Measurements from ENCODE around the gene USB1. TPM values are rescaled to one million over a fixed set of nuclear protein-coding genes. Genes with fewer than 3 reads are reported as not detected.

Gene USB1
- total RNA-seq, 2 experiments from 2014 or later, result 52.0 to 58.0 TPM

GRCh38 chr16:58027916-58028455, 26.8 kb downstream of the USB1 start:
- ChIA-PET POLR2A (no interaction called here), CTCF (interaction anchor here (1.2 to 1.5 kb wide), 2 partner anchors 28 to 70 kb away, joined by 3 read pairs; no protein-coding TSS in a partner anchor)
- H3K27ac Mint-ChIP-seq, result no peak overlapping the region
- H3K4me3 Mint-ChIP-seq, result peak overlapping the region; percentile 32
- H3K4me1 Mint-ChIP-seq, result peaks cover 8% of the 10 kb centered on the region
- DNase-seq, result no peak
- H3K9me3 Mint-ChIP-seq, result no peaks in the 10 kb centered on the region
- peaks cover 28% of the 10 kb centered on the region for H3K27me3 Mint-ChIP-seq
- peaks cover 3% of the 10 kb centered on the region for H3K36me3 Mint-ChIP-seq (ENCODE audit: low read depth)

GRCh38 chr16:58028541-58029070, 27.4 kb downstream of the USB1 start:
- H3K27ac Mint-ChIP-seq, result no peak overlapping the region
- peaks cover 8% of the 10 kb centered on the region for H3K4me1 Mint-ChIP-seq
- ChIA-PET CTCF (interaction anchor here (0.9 kb wide), 1 partner anchor 119 kb away, joined by 3 read pairs; no protein-coding TSS in a partner anchor), POLR2A (no interaction called here)
- no peaks in the 10 kb centered on the region for H3K9me3 Mint-ChIP-seq
- H3K4me3 Mint-ChIP-seq, result no peak overlapping the region
- H3K36me3 Mint-ChIP-seq (ENCODE audit: low read depth), result peaks cover 3% of the 10 kb centered on the region
- H3K27me3 Mint-ChIP-seq, result peaks cover 28% of the 10 kb centered on the region
- no peak for DNase-seq

- Mint-ChIP-seq H3K9me3 (no peaks in the 10 kb centered on the region), H3K36me3 (ENCODE audit: low read depth) (peaks cover 3% of the 10 kb centered on the region), H3K27me3 (peaks cover 23% of the 10 kb centered on the region), H3K4me3 (no peak overlapping the region), H3K4me1 (peaks cover 7% of the 10 kb centered on the region), H3K27ac (no peak overlapping the region)
- CTCF ChIA-PET, result interaction anchor here (0.9 kb wide), 1 partner anchor 120 kb away, joined by 3 read pairs; no protein-coding TSS in a partner anchor
- POLR2A ChIA-PET, result no interaction called here
- DNase-seq, result no peak
Measured at GRCh38 chr16:58029410-58029809, 28.2 kb downstream of the USB1 start.

- CTCF ChIA-PET, result no interaction called here
Measured at GRCh38 chr16:58030136-58030840, 29.1 kb downstream of the USB1 start.

GRCh38 chr16:58031016-58031800, 30.0 kb downstream of the USB1 start:
- DNase-seq, result no peak
- Mint-ChIP-seq H3K4me3 (no peak overlapping the region), H3K27ac (no peak overlapping the region), H3K36me3 (ENCODE audit: low read depth) (no peaks in the 10 kb centered on the region), H3K4me1 (no peaks in the 10 kb centered on the region), H3K27me3 (peaks cover 16% of the 10 kb centered on the region), H3K9me3 (no peaks in the 10 kb centered on the region)
- POLR2A ChIA-PET, result no interaction called here
- CTCF ChIA-PET, result interaction anchor here (0.9 kb wide), 1 partner anchor 9 kb away, joined by 3 read pairs; no protein-coding TSS in a partner anchor

More at GRCh38 chr16:58030136-58030840, 29.1 kb downstream of the USB1 start:
- POLR2A ChIA-PET, result no interaction called here
- DNase-seq, result no peak
- no peaks in the 10 kb centered on the region for H3K9me3 Mint-ChIP-seq
- H3K4me3 Mint-ChIP-seq, result no peak overlapping the region
- no peaks in the 10 kb centered on the region for H3K4me1 Mint-ChIP-seq
- no peaks in the 10 kb centered on the region for H3K36me3 Mint-ChIP-seq (ENCODE audit: low read depth)
- H3K27ac Mint-ChIP-seq, result no peak overlapping the region
- H3K27me3 Mint-ChIP-seq, result peaks cover 16% of the 10 kb centered on the region

GRCh38 chr16:58032710-58033293, 31.6 kb downstream of the USB1 start:
- Mint-ChIP-seq H3K4me3 (no peak overlapping the region), H3K36me3 (ENCODE audit: low read depth) (no peaks in the 10 kb centered on the region), H3K27ac (no peak overlapping the region), H3K27me3 (peaks cover 15% of the 10 kb centered on the region), H3K4me1 (no peaks in the 10 kb centered on the region), H3K9me3 (no peaks in the 10 kb centered on the region)
- CTCF ChIA-PET, result interaction anchor here (1.6 to 2.4 kb wide), 2 partner anchors 8 to 32 kb away, joined by 3 to 7 read pairs; partner anchors contain the start of gene USB1
- DNase-seq, result no peak
- POLR2A ChIA-PET, result no interaction called here

GRCh38 chr16:58034128-58034685, 33.0 kb downstream of the USB1 start:
- DNase-seq, result no peak
- Mint-ChIP-seq H3K27me3 (peaks cover 4% of the 10 kb centered on the region), H3K4me1 (no peaks in the 10 kb centered on the region), H3K9me3 (no peaks in the 10 kb centered on the region), H3K4me3 (no peak overlapping the region), H3K27ac (no peak overlapping the region), H3K36me3 (ENCODE audit: low read depth) (no peaks in the 10 kb centered on the region)
- ChIA-PET POLR2A (no interaction called here), CTCF (interaction anchor here (1.0 to 2.4 kb wide), 3 partner anchors 9 to 33 kb away, joined by 3 to 7 read pairs (median 3); partner anchors contain the start of gene USB1)

- Mint-ChIP-seq H3K9me3 (no peaks in the 10 kb centered on the region), H3K4me1 (no peaks in the 10 kb centered on the region)
- POLR2A ChIA-PET, result no interaction called here
Measured at GRCh38 chr16:58034774-58035173, 33.6 kb downstream of the USB1 start.

GRCh38 chr16:58035356-58036170, 34.4 kb downstream of the USB1 start:
- DNase-seq, result no peak
- ChIA-PET CTCF (interaction anchor here (0.8 to 2.4 kb wide), 3 partner anchors 10 to 11 kb away, joined by 3 to 7 read pairs (median 3); no protein-coding TSS in a partner anchor), POLR2A (no interaction called here)
- H3K4me1 Mint-ChIP-seq, result no peaks in the 10 kb centered on the region
- H3K27ac Mint-ChIP-seq, result no peak overlapping the region
- H3K36me3 Mint-ChIP-seq (ENCODE audit: low read depth), result no peaks in the 10 kb centered on the region
- H3K9me3 Mint-ChIP-seq, result no peaks in the 10 kb centered on the region
- H3K27me3 Mint-ChIP-seq, result no peaks in the 10 kb centered on the region
- no peak overlapping the region for H3K4me3 Mint-ChIP-seq

More at GRCh38 chr16:58034774-58035173, 33.6 kb downstream of the USB1 start:
- CTCF ChIA-PET, result interaction anchor here (1.0 to 2.4 kb wide), 2 partner anchors 10 to 17 kb away, joined by 3 to 7 read pairs; no protein-coding TSS in a partner anchor
- Mint-ChIP-seq H3K4me3 (no peak overlapping the region), H3K36me3 (ENCODE audit: low read depth) (no peaks in the 10 kb centered on the region), H3K27me3 (no peaks in the 10 kb centered on the region), H3K27ac (peak overlapping the region; percentile 36)
- DNase-seq, result no peak

GRCh38 chr16:58036943-58037342, 35.7 kb downstream of the USB1 start:
- no peak for DNase-seq
- Mint-ChIP-seq H3K9me3 (no peaks in the 10 kb centered on the region), H3K36me3 (ENCODE audit: low read depth) (no peaks in the 10 kb centered on the region), H3K4me3 (no peak overlapping the region), H3K4me1 (no peaks in the 10 kb centered on the region), H3K27me3 (no peaks in the 10 kb centered on the region), H3K27ac (no peak overlapping the region)
- CTCF ChIA-PET, result interaction anchor here (1.3 to 1.4 kb wide), 2 partner anchors 12 to 13 kb away, joined by 3 read pairs; no protein-coding TSS in a partner anchor
- POLR2A ChIA-PET, result no interaction called here

- Mint-ChIP-seq H3K4me3 (no peak overlapping the region), H3K4me1 (no peaks in the 10 kb centered on the region), H3K9me3 (no peaks in the 10 kb centered on the region), H3K27me3 (no peaks in the 10 kb centered on the region), H3K27ac (no peak overlapping the region), H3K36me3 (ENCODE audit: low read depth) (no peaks in the 10 kb centered on the region)
- ChIA-PET CTCF (interaction anchor here (1.4 kb wide), 1 partner anchor 13 kb away, joined by 3 read pairs; no protein-coding TSS in a partner anchor), POLR2A (no interaction called here)
- no peak for DNase-seq
Measured at GRCh38 chr16:58037365-58038057, 36.3 kb downstream of the USB1 start.

Data from activated CD4-positive, alpha-beta T cell treated with anti-CD3 and anti-CD28 coated beads, Interleukin-2, amount 10 ng/mL, durations not matched to agents 7 days and 5 days (primary cell).